GM06990 (cell line): ENCODE measurements around the gene TWNK.

Experiments
- DNase-seq: peaks from one replicate; pipeline ENCODE4 v3.0.0-alpha.2; 2011; ENCODE audit not compliant: insufficient read length; ENCODE audit errors: extremely low read depth
- H3K27me3 ChIP-seq: replicated peaks from 2 replicates; pipeline ENCODE4 v1.6.0; 2011; ENCODE audit warnings: low read length; ENCODE audit not compliant: control insufficient read depth, insufficient read depth
- H3K36me3 ChIP-seq: 2 replicates; pipeline ENCODE4 v1.5.1; 2011; ENCODE audit warnings: low read length; ENCODE audit not compliant: control insufficient read depth, insufficient read depth
- H3K4me3 ChIP-seq: replicated peaks from 2 replicates; pipeline ENCODE4 v1.5.1; 2011; ENCODE audit warnings: low read depth, mild to moderate bottlenecking, control low read depth, low read length
- CTCF ChIP-seq: IDR thresholded peaks from 2 replicates; pipeline ENCODE4 v1.5.1; 2011; ENCODE audit warnings: low read length, control low read depth, mild to moderate bottlenecking, inconsistent platforms; ENCODE audit not compliant: insufficient read depth, poor library complexity, severe bottlenecking

The TWNK gene

GRCh38 chr10:100995181-100995580 lies 7.8 kb downstream of the TWNK start:
- Histone ChIP-seq H3K4me3 (no peak overlapping the region), H3K27me3 (no peaks in the 10 kb centered on the region), H3K36me3 (peaks cover 12% of the 10 kb centered on the region)
- DNase-seq, result no peak
- no peak for TF ChIP-seq CTCF

- DNase-seq, result no peak
- no peak for TF ChIP-seq CTCF
- no peaks in the 10 kb centered on the region for H3K27me3 ChIP-seq
- peak overlapping the region; percentile 92 for H3K4me3 ChIP-seq
- peaks cover 3% of the 10 kb centered on the region; the same call in 1 of the 2 replicates for H3K36me3 ChIP-seq
Measured at GRCh38 chr10:100996678-100997359, 9.5 kb downstream of the TWNK start.

GRCh38 chr10:100997360-100998182 lies 10.2 kb downstream of the TWNK start:
- TF ChIP-seq CTCF, result peak; percentile 97
- no peaks in the 10 kb centered on the region for H3K27me3 ChIP-seq
- peak; percentile 79 for DNase-seq
- H3K36me3 ChIP-seq, result peaks cover 3% of the 10 kb centered on the region; the same call in 1 of the 2 replicates
- peak overlapping the region; percentile 92 for H3K4me3 ChIP-seq

- TF ChIP-seq CTCF, result no peak
- DNase-seq, result peak; percentile 67
Measured at GRCh38 chr10:100998183-100998990, 11.0 kb downstream of the TWNK start.

GRCh38 chr10:100998991-100999741 lies 11.8 kb downstream of the TWNK start:
- H3K36me3 ChIP-seq, result peaks cover 5% of the 10 kb centered on the region
- peak; percentile 65 for TF ChIP-seq CTCF
- H3K27me3 ChIP-seq, result no peaks in the 10 kb centered on the region
- peak; percentile 81 for DNase-seq
- peak overlapping the region; percentile 92 for H3K4me3 ChIP-seq

More at GRCh38 chr10:100998183-100998990, 11.0 kb downstream of the TWNK start:
- H3K27me3 ChIP-seq, result no peaks in the 10 kb centered on the region
- peak overlapping the region; percentile 92 for H3K4me3 ChIP-seq
- H3K36me3 ChIP-seq, result peaks cover 3% of the 10 kb centered on the region
